DMS79 treated with DMSO at 0.1 percent for 48 hours (cell line): ENCODE data around the gene OTOG.

Source experiments
- DNase-seq: peaks from one replicate; lab custom pipeline; 2025; lab: John Stamatoyannopoulos, UW

OTOG gene

GRCh38 chr11:17634776-17635550 is 87.9 kb downstream of the OTOG start:
- DNase-seq, result no peak

DNA sequence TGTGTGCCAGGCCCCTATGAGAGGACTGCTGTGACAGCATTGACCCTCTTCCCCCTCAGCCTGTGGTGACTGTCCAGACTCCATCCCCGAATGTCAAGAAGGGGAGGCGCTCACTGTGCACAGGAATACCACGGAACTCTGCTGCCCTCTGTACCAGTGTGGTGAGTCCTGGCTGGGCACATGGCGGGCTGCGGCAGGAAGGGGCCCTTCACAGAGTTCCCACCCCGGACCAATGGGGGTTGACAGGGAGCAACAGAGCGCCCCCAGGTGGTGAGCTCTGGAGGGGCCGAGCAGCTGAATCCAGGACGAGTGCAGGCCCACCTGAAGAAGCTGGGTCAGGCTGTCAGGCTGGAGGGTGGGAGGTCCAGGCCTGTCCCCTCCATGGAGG is 88.5 kb downstream of the OTOG start:
- DNase-seq, result no peak

GRCh38 chr11:17636721-17637120 is 89.7 kb downstream of the OTOG start:
- no peak for DNase-seq

DNA sequence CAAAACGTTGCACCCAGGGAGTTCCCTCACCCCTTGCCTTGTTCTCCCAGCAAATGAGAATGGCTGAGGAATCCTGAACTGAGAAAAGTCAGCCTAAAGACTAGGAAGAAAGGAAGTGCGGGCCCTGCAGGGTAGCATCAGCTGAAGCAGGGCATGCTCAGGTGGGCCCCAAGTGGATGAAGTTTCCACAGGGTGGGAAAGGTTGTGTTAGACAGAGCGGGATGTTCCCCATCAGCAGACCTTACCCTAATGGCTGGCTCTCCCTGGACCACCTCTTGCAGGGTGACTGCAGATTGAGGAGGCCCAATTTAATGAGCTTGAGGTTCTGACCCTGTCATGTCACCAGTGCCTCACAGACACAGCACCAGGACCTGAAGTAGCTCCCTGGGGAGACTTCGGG is 90.8 kb downstream of the OTOG start:
- no peak for DNase-seq

DNA sequence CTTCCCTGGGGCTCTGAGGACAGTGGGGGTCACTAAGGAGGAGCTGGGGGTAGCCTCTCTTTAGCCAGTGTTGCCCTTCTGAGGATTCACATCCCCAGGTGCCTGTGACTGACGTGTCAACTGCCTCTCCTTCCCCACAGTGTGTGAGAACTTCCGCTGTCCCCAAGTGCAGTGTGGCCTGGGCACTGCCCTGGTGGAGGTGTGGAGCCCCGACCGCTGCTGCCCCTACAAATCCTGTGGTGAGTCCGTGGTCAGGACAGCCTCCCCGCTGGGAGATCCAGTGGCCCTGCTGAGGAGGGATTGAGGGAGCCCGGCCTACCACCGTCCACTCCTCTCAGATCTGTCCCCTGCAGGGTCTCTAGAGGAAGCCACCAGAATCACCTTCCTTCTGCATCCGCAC is 91.3 kb downstream of the OTOG start:
- DNase-seq, result no peak

- no peak for DNase-seq
Measured at GRCh38 chr11:17639091-17639490, 92.0 kb downstream of the OTOG start.

GRCh38 chr11:17639781-17640180 is 92.7 kb downstream of the OTOG start:
- DNase-seq, result no peak

- no peak for DNase-seq
Measured at GRCh38 chr11:17640493-17641164, 93.6 kb downstream of the OTOG start.

- DNase-seq, result no peak
Measured at GRCh38 chr11:17641792-17642350, 94.8 kb downstream of the OTOG start.

GRCh38 chr11:17642370-17642769 is 95.3 kb downstream of the OTOG start:
- DNase-seq, result no peak

GRCh38 chr11:17642980-17643379 is 95.9 kb downstream of the OTOG start:
- DNase-seq, result no peak

DNA sequence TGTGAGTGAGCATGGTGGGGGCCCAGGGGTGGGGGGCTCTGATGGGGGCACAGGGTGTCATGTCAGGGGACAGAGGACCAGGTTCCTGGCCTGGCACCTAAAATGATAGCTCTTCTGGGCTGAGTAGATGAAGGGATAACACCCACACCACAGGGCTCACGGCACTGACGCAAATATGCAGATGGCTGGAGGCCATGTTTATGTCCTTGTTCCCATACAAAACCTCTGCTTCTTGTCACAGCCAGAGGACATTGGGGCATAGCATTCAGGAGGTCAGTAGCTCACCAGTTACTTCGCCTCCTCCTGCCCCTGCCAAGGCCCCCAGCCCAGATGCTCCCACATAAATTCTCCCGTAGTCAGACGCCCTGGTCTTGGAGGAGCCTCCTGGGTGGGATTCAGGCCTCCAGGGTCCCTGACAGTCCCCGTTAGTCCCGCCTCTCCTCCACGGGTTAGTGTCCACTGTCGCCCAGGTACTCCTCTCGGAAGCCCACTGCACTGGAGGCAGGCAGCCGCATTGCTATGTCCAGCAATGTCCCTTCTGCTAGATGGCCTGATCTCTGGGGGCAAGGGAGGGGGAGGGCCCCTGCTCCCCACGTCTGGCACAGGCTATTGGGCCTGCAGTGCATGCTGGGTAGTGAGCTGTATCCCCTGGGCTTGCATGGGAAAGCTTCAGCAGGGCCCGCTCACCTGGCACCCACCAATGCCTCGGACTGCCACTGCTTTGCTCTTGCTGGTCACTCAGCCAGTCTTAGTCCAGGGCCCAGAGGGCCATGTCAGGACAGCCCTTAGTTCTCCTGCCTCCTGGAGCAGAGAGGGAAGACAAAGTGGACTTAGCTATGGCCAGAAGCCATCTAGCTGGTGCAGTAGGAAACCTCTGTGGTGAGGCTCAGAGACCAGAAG is 96.7 kb downstream of the OTOG start:
- no peak for DNase-seq

- no peak for DNase-seq
Measured at GRCh38 chr11:17645190-17645970, 98.3 kb downstream of the OTOG start.

- no peak for DNase-seq
Measured at GRCh38 chr11:17646451-17647145, 99.5 kb downstream of the OTOG start.

DNA sequence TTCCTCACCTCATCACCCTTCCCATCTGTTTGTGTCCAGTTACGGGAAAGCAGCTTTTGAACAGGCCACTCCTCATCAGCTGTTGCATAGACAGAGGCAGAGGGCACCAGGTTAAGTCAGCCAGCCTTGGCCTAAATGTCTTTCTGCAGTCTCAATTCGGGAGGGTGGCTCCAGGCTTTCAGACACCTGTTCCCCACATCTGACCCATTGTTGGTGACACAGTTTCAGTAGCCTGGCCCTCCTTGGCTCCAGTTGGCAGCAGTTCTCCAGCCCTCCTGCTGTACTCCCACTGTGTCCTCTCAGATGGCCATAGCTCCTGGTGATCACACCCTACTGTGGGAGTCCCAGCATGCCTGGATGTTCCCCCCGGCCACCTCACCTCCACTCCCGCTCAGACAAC is 101.5 kb downstream of the OTOG start:
- no peak for DNase-seq

DNA sequence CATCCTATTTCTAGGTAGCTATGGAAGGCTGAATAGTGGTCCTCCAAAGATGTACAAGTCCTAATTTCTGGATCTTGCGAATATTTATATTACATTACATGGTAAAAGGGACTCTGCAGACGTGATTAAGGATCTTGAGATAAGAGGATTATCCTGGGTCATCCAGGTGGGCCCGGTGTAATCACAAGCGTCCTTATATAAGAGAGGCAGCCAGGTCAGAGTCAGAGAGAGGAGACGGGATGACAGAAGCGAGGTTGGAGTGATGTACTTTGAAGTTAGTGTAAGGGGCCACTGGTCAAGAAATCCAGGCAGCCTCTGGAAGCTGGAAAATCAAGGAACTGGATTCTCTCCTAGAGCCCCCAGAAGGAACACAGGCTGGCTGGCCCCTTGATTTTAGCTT is 102.2 kb downstream of the OTOG start:
- DNase-seq, result no peak

DNA sequence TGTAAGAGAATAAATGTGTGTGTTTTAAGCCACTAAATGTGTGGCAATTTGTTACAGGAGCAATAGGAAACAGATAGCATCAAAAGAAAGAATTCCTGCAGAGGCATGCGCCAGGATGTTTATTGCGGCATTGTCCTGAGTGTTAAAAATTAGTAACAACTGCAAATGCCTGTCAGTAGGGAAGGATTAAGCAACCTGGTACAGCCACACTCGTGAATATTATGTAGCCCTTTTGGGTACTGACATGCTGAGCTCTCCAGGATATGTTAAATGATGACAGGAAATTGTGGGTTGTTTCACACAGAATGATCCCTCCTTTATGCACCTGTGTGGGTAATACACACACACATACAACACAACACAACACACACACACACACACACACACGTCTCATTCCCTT is 102.6 kb downstream of the OTOG start:
- DNase-seq, result no peak

DNA sequence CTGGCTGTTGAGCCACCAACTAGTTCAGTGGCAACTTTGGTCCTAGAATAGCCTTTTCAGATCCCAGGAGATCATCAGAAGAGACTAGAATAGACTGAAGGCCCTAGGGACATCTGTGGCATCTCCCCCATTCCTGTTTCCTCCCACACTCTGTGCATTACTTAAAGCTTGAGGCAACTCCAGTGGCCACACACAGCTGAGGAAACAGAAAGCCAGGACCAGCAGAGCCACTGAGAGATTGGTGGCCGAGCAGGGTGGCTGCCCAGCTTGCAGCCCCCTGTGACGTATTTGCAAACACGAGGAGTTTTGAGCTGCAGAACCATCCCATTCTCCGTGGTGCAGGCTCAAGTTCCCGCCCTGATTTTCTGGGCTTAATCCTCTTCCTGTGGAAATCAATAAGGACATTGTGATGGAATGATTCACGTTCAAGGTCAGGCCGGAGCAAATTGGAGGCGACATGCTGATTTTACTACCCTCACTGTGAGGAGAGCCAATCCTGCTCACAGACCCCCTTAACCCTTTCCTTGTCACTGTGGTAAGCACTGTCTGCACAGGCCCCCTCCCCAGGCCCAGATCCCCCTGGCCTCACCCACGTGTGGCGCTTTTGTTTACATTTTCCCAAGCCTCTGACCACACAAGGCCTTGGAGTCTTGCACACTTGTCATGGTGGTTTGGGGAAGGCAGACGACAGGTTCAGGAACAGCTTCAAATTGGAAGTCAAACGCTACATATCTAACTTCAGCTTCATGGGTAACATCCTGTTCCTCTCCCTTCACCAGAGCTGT is 103.3 kb downstream of the OTOG start:
- no peak for DNase-seq

GRCh38 chr11:17651061-17651460 is 104.0 kb downstream of the OTOG start:
- no peak for DNase-seq

DNA sequence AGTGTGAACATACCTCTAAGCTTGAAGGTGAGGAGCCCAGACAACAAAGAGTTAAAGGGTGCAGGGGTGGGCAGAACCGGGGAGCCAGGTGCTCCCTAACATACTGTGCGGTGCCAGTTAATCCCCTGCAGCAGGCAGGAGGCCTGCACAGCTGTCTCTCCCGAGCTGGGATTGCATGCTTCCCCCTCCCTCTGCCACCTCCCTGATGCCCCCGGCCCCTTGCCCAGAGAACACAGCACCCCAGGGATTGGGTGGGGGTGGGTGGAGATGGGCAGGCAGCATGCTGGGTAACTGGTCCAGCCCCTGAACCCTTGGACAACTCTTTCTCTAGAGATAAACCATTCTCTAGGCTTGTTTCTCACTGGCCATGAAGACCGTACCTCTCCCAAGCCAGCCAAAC is 104.6 kb downstream of the OTOG start:
- no peak for DNase-seq
